K562 (cell line): ENCODE data around the gene TFB2M. TPM values are rescaled to one million over a fixed set of nuclear protein-coding genes. Genes with fewer than 3 reads are reported as not detected.

Experiments
- GATA2 ChIP-seq: sonication (generic); formaldehyde crosslinking; IDR thresholded peaks from 2 replicates; pipeline ENCODE4 v1.4.0; 2020; ENCODE audit warnings: mild to moderate bottlenecking, missing genetic modification reagents
- GATAD2B ChIP-seq: fragments of 450-650 bp; IDR thresholded peaks from 2 replicates; pipeline ENCODE4 v1.6.1; 2017; ENCODE audit warnings: mild to moderate bottlenecking, borderline replicate concordance
- HOXB6 ChIP-seq: fragments of 250-450 bp; sonication (Bioruptor Pico); IDR thresholded peaks from 2 replicates; pipeline ENCODE4 v1.5.1; 2022; ENCODE audit warnings: mild to moderate bottlenecking, borderline replicate concordance
- KLF16 ChIP-seq: IDR thresholded peaks from 2 replicates; pipeline ENCODE4 v1.6.1; 2016; ENCODE audit warnings: antibody characterized with exemption
- MECOM ChIP-seq: fragments of 250-450 bp; sonication (Bioruptor Pico); IDR thresholded peaks from 2 replicates; pipeline ENCODE4 v1.8.0; 2022; ENCODE audit warnings: inconsistent platforms
- RB1 ChIP-seq: fragments of 450-650 bp; IDR thresholded peaks from 2 replicates; pipeline ENCODE4 v1.6.1; 2017; ENCODE audit warnings: low read depth, mild to moderate bottlenecking
- SMC3 ChIP-seq: conservative IDR thresholded peaks from 2 replicates; pipeline ENCODE4 v1.6.1; 2011; ENCODE audit warnings: low read depth, low read length, improper control_type of control experiment; ENCODE audit not compliant: insufficient read depth
- SP1 ChIP-seq: sonication (generic); formaldehyde crosslinking; IDR thresholded peaks from 2 replicates; pipeline ENCODE4 v1.8.1; 2022; ENCODE audit warnings: mild to moderate bottlenecking, missing genetic modification reagents
- SPI1 ChIP-seq: IDR thresholded peaks from 2 replicates; pipeline ENCODE4 v1.6.1; 2011; ENCODE audit warnings: low read depth, low read length, control low read depth, borderline replicate concordance
- TEAD4 ChIP-seq, 2 experiments: sonication (generic) in 1 of 2; formaldehyde crosslinking in 1 of 2; IDR thresholded peaks; 2 replicates each; pipeline versions ENCODE4 v1.6.1 to v1.8.0; 2012 to 2022; ENCODE audit warnings: borderline replicate concordance in 1 of 2, inconsistent platforms in 1 of 2, low read length in 1 of 2, mild to moderate bottlenecking in 1 of 2, missing genetic modification reagents in 1 of 2
- polyA plus RNA-seq, 8 experiments: library from polyadenylated mRNA; depleted of rRNA in 4 of 8; stranded (reverse) in 5 of 8; unstranded in 3 of 8; fragments of >200 nt; fragmentation: Nextera tagmentation in 2 of 8; fragmentation: Illumina TruSeq in 1 of 8; extraction: Ambion mirVana in 2 of 8; extraction: Trizol in 1 of 8; gene quantifications; 2 replicates each; pipeline versions ENCODE4 v1.2.1 to v1.2.3, GENCODE V29; 2011 to 2014; ENCODE audit warnings: inconsistent platforms in 1 of 8, missing spikeins in 1 of 8
- total RNA-seq, 7 experiments: library from RNA; depleted of rRNA in 6 of 7; stranded (reverse); fragments of >200 nt in 6 of 7; fragmentation: Illumina TruSeq in 2 of 7; extraction: Trizol in 2 of 7; gene quantifications; 2 replicates each; pipeline versions ENCODE4 v1.2.1 to v1.2.3, GENCODE V29; 2011 to 2021; ENCODE audit warnings: low replicate concordance in 1 of 7
- TF ChIP-seq, protein P1 (sequence below): IDR thresholded peaks from 2 replicates; pipeline ENCODE4 v1.6.1; 2012; ENCODE audit warnings: low read depth, low read length, improper control_type of control experiment, borderline replicate concordance
- TF ChIP-seq, protein P2 (sequence below), 3 experiments: IDR thresholded peaks in 2 of 3; conservative IDR thresholded peaks in 1 of 3; 2 replicates each; pipeline ENCODE4 v1.5.1; 2011 to 2012; ENCODE audit warnings: low read length in 3 of 3, mild to moderate bottlenecking in 3 of 3, control low read depth in 2 of 3, improper control_type of control experiment in 1 of 3, inconsistent platforms in 1 of 3, low read depth in 1 of 3, mixed read lengths in 1 of 3, moderate library complexity in 1 of 3; ENCODE audit not compliant: insufficient read depth in 2 of 3
- TF ChIP-seq, protein P3 (sequence below): fragments of 250-450 bp; sonication (Bioruptor Pico); IDR thresholded peaks from 2 replicates; pipeline ENCODE4 v1.5.0; 2021
- TF ChIP-seq, protein P4 (sequence below): fragments of 250-450 bp; sonication (Bioruptor Pico); IDR thresholded peaks from 2 replicates; pipeline ENCODE4 v1.8.0; 2022; ENCODE audit warnings: inconsistent platforms
- TF ChIP-seq, protein P5 (sequence below): fragments of 450-650 bp; formaldehyde crosslinking; IDR thresholded peaks from 2 replicates; pipeline ENCODE4 v1.4.0; 2020; ENCODE audit warnings: mild to moderate bottlenecking, moderate library complexity
- TF ChIP-seq, protein P6 (sequence below): fragments of 250-450 bp; sonication (Bioruptor Pico); IDR thresholded peaks from 2 replicates; pipeline ENCODE4 v1.8.0; 2021; ENCODE audit warnings: moderate library complexity, mild to moderate bottlenecking, inconsistent platforms

TFB2M gene
- total and polyA plus RNA-seq, 9 of the 15 experiments (the other 6 are each of a cell fraction or from before 2014, with no cell fraction given): 55.1 to 162 (median 70.6) TPM

DNA sequence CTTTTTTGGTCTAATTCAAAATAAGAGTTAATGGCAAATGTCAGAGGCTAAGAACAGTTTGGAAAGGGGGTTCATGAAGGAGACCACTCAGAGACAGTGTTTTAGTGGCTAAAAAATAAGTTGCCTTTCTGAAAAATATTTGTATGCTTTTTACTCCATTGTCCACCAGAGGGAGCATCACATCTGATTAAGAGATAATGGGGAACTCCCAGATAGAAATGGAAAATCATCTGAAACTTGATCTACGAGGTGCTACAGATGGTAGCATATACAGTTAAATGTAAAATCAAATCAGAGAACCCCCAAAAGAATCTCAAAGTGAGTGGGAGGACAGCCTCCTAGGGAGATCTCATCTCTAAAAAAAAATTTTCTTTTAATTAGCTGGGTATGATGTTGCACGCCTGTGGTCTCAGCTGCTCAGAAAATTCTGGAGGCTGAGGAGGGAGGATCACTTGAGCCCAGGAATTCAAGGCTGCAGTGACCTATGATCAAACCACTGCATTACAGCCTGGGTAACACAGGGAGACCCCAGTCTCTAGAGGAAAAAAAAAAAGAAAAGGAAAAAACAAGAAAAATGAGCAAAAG lies 68.6 kb downstream of the TFB2M start (continued):
- TF ChIP-seq SMC3: peak; percentile 77
- TF ChIP-seq, protein P1, sequence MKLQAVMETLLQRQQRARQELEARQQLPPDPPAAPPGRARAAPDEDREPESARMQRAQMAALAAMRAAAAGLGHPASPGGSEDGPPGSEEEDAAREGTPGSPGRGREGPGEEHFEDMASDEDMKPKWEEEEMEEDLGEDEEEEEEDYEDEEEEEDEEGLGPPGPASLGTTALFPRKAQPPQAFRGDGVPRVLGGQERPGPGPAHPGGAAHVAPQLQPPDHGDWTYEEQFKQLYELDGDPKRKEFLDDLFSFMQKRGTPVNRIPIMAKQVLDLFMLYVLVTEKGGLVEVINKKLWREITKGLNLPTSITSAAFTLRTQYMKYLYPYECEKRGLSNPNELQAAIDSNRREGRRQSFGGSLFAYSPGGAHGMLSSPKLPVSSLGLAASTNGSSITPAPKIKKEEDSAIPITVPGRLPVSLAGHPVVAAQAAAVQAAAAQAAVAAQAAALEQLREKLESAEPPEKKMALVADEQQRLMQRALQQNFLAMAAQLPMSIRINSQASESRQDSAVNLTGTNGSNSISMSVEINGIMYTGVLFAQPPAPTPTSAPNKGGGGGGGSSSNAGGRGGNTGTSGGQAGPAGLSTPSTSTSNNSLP: peak; percentile 88
- TF ChIP-seq, protein P2, sequence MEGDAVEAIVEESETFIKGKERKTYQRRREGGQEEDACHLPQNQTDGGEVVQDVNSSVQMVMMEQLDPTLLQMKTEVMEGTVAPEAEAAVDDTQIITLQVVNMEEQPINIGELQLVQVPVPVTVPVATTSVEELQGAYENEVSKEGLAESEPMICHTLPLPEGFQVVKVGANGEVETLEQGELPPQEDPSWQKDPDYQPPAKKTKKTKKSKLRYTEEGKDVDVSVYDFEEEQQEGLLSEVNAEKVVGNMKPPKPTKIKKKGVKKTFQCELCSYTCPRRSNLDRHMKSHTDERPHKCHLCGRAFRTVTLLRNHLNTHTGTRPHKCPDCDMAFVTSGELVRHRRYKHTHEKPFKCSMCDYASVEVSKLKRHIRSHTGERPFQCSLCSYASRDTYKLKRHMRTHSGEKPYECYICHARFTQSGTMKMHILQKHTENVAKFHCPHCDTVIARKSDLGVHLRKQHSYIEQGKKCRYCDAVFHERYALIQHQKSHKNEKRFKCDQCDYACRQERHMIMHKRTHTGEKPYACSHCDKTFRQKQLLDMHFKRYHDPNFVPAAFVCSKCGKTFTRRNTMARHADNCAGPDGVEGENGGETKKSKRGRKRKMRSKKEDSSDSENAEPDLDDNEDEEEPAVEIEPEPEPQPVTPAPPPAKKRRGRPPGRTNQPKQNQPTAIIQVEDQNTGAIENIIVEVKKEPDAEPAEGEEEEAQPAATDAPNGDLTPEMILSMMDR (IDR thresholded peaks at IDR 0.05 in 2 of 3, conservative IDR thresholded peaks at IDR 0.05 in 1 of 3; ENCODE audit: insufficient read depth in 2 of 3, low read depth in 1 of 3, low read length in 3 of 3): peak; percentile 70 to 91 (median 71); a peak in 5 of 6 replicates
- 0 out of 2 replicates have a peak, but pooled peaks have one; percentile 11 for TF ChIP-seq GATAD2B
- peak; percentile 33; the same call in 1 of the 2 replicates for TF ChIP-seq TEAD4 (IDR thresholded peaks at IDR 0.05; ENCODE audit: low read length)
- TF ChIP-seq TEAD4 (CRISPR knock-in tag; IDR thresholded peaks at IDR 0.05; ENCODE audit: borderline replicate concordance): no peak
- TF ChIP-seq SPI1: peak; percentile 37; the same call in 1 of the 2 replicates
- TF ChIP-seq RB1: no peak
- peak; percentile 99 for TF ChIP-seq GATA2 (CRISPR knock-in tag)
- peak; percentile 32; the same call in 1 of the 2 replicates for TF ChIP-seq SP1 (CRISPR knock-in tag)
- TF ChIP-seq KLF16: 0 out of 2 replicates have a peak, but pooled peaks have one; percentile 17
- TF ChIP-seq, protein P3, sequence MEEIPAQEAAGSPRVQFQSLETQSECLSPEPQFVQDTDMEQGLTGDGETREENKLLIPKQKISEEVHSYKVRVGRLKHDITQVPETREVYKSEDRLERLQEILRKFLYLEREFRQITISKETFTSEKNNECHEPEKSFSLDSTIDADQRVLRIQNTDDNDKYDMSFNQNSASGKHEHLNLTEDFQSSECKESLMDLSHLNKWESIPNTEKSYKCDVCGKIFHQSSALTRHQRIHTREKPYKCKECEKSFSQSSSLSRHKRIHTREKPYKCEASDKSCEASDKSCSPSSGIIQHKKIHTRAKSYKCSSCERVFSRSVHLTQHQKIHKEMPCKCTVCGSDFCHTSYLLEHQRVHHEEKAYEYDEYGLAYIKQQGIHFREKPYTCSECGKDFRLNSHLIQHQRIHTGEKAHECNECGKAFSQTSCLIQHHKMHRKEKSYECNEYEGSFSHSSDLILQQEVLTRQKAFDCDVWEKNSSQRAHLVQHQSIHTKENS (CRISPR knock-in tag): no peak
- TF ChIP-seq, protein P4, sequence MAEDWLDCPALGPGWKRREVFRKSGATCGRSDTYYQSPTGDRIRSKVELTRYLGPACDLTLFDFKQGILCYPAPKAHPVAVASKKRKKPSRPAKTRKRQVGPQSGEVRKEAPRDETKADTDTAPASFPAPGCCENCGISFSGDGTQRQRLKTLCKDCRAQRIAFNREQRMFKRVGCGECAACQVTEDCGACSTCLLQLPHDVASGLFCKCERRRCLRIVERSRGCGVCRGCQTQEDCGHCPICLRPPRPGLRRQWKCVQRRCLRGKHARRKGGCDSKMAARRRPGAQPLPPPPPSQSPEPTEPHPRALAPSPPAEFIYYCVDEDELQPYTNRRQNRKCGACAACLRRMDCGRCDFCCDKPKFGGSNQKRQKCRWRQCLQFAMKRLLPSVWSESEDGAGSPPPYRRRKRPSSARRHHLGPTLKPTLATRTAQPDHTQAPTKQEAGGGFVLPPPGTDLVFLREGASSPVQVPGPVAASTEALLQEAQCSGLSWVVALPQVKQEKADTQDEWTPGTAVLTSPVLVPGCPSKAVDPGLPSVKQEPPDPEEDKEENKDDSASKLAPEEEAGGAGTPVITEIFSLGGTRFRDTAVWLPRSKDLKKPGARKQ (CRISPR knock-in tag): peak; percentile 46; the same call in 1 of the 2 replicates
- TF ChIP-seq, protein P5, sequence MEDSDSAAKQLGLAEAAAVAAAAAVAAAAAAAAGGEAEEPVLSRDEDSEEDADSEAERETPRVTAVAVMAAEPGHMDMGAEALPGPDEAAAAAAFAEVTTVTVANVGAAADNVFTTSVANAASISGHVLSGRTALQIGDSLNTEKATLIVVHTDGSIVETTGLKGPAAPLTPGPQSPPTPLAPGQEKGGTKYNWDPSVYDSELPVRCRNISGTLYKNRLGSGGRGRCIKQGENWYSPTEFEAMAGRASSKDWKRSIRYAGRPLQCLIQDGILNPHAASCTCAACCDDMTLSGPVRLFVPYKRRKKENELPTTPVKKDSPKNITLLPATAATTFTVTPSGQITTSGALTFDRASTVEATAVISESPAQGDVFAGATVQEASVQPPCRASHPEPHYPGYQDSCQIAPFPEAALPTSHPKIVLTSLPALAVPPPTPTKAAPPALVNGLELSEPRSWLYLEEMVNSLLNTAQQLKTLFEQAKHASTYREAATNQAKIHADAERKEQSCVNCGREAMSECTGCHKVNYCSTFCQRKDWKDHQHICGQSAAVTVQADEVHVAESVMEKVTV: peak; percentile 70; the same call in 1 of the 2 replicates
- 0 out of 2 replicates have a peak, but pooled peaks have one; percentile 35 for TF ChIP-seq MECOM
- no peak for TF ChIP-seq HOXB6
- TF ChIP-seq, protein P6, sequence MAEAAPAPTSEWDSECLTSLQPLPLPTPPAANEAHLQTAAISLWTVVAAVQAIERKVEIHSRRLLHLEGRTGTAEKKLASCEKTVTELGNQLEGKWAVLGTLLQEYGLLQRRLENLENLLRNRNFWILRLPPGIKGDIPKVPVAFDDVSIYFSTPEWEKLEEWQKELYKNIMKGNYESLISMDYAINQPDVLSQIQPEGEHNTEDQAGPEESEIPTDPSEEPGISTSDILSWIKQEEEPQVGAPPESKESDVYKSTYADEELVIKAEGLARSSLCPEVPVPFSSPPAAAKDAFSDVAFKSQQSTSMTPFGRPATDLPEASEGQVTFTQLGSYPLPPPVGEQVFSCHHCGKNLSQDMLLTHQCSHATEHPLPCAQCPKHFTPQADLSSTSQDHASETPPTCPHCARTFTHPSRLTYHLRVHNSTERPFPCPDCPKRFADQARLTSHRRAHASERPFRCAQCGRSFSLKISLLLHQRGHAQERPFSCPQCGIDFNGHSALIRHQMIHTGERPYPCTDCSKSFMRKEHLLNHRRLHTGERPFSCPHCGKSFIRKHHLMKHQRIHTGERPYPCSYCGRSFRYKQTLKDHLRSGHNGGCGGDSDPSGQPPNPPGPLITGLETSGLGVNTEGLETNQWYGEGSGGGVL (CRISPR knock-in tag): 0 out of 2 replicates have a peak, but pooled peaks have one; percentile 22
